Measurements from ENCODE around the gene WDR43. TPM values are rescaled to one million over a fixed set of nuclear protein-coding genes. Genes with fewer than 3 reads are reported as not detected.

WDR43 gene
- total RNA-seq, 2 experiments from 2014 or later = 62.4 to 73.2 TPM

DNA sequence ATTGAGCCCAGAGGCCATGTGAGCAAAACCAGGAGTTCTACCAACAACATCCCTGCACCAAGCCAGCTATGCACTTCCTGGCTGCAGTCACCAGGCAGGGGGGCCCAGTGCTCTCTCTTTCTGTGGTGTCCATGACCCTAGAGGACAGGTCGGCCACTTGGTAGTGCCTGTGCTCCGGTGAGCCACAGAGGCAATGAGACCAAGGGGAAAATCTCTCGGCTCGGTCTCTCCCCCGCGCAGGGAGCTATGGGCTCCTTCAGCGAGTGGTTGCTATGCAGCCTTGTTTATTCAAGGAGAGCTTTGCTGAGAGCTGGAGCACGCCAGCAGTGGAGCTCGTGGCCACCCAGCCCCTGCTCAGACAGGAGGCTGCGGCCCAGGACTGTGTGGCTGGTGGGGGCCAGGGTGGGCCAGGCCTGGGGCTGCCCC is 86.6 kb downstream of the WDR43 start, which contains the start of gene TOGARAM2:
Gene TOGARAM2, plus strand, starts transcription at position 283 of the 426 bp plus-strand sequence. CDS start 13,537 bp downstream, outside the sequence.
- Histone ChIP-seq H3K36me3 (ENCODE audit: insufficient read depth, low read length) (no peaks in the 10 kb centered on the region), H3K27ac (ENCODE audit: low read depth in 1 of 2, low read length in 2 of 2) (no peak within 1 kb of the TSS), H3K9me3 (ENCODE audit: control insufficient read depth in 1 of 2, insufficient read depth in 1 of 2, low read length in 2 of 2) (no peaks in the 10 kb centered on the region), H3K4me3 (ENCODE audit: low read length) (no peak within 1 kb of the TSS), H3K4me1 (ENCODE audit: insufficient read depth, low read length) (no peaks in the 10 kb centered on the region), H3K27me3 (ENCODE audit: control insufficient read depth in 1 of 2, insufficient read depth in 2 of 2, low read length in 2 of 2) (no peaks in the 10 kb centered on the region)
- ChIA-PET CTCF (no interaction called here), POLR2A (no interaction called here)
- Mint-ChIP-seq H3K27me3 (no peaks in the 10 kb centered on the region), H3K4me3 (no peak within 1 kb of the TSS), H3K9me3 (no peaks in the 10 kb centered on the region), H3K36me3 (ENCODE audit: low read depth) (no peaks in the 10 kb centered on the region), H3K27ac (no peak within 1 kb of the TSS), H3K4me1 (ENCODE audit: low read depth) (no peaks in the 10 kb centered on the region)
- ATAC-seq (ENCODE audit: poor library complexity) = no peak
- DNase-seq = no peak
- intact Hi-C loops (cut with DNase I, micrococcal nuclease) = no loop called here
- TF ChIP-seq, protein P1, sequence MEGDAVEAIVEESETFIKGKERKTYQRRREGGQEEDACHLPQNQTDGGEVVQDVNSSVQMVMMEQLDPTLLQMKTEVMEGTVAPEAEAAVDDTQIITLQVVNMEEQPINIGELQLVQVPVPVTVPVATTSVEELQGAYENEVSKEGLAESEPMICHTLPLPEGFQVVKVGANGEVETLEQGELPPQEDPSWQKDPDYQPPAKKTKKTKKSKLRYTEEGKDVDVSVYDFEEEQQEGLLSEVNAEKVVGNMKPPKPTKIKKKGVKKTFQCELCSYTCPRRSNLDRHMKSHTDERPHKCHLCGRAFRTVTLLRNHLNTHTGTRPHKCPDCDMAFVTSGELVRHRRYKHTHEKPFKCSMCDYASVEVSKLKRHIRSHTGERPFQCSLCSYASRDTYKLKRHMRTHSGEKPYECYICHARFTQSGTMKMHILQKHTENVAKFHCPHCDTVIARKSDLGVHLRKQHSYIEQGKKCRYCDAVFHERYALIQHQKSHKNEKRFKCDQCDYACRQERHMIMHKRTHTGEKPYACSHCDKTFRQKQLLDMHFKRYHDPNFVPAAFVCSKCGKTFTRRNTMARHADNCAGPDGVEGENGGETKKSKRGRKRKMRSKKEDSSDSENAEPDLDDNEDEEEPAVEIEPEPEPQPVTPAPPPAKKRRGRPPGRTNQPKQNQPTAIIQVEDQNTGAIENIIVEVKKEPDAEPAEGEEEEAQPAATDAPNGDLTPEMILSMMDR (IDR thresholded peaks at IDR 0.05) = no peak

DNA sequence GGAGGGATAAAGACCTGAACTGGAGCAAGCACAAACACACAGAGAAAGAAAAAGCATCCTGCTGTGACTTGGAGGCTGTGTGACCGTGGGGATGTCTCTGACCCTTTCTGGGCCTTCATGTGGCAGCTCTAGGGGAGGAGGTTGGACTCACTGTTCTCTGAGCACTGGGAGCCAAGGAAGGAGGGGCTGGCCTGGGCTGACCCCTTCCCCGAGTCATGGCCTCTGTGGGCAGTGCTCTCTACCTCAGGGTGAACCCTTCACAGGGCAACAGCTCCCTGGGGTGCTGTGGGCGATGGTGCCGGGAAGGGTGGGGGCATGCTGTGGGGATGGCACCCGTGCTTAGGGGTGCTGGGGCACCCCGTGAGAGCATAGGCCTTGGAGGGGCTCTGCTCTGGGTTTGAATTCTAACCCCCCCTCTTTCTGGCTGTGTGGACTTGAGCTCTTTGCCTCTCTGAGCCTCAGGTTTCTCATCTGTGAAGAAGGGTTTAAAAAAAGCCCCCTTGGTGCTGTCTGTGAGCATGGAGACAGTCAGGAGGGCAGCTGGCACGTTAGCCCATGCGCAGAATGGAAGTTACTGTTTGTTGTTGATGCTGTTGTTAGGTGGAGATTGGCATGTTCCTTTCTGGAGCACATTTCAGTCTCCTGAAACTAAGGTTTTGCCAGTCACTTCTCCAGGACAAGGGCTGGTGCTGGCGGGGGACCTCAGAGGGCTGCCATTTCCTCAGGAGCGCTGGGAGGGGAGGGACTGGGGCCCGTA is 87.3 kb downstream of the WDR43 start:
- H3K36me3 Mint-ChIP-seq (ENCODE audit: low read depth) = no peaks in the 10 kb centered on the region
- TF ChIP-seq, protein P1 (IDR thresholded peaks at IDR 0.05) = no peak
- no peaks in the 10 kb centered on the region for H3K9me3 Mint-ChIP-seq
- intact Hi-C loops (cut with DNase I, micrococcal nuclease) = no loop called here
- POLR2A ChIA-PET = no interaction called here
- CTCF ChIA-PET = no interaction called here
- H3K27ac Mint-ChIP-seq = no peak overlapping the region
- Histone ChIP-seq H3K27ac (ENCODE audit: low read depth in 1 of 2, low read length in 2 of 2) (no peak overlapping the region), H3K9me3 (ENCODE audit: control insufficient read depth in 1 of 2, insufficient read depth in 1 of 2, low read length in 2 of 2) (no peaks in the 10 kb centered on the region), H3K4me1 (ENCODE audit: insufficient read depth, low read length) (no peaks in the 10 kb centered on the region), H3K4me3 (ENCODE audit: low read length) (no peak overlapping the region), H3K27me3 (ENCODE audit: control insufficient read depth in 1 of 2, insufficient read depth in 2 of 2, low read length in 2 of 2) (no peaks in the 10 kb centered on the region), H3K36me3 (ENCODE audit: insufficient read depth, low read length) (no peaks in the 10 kb centered on the region)
- no peak for DNase-seq
- no peaks in the 10 kb centered on the region for H3K27me3 Mint-ChIP-seq
- no peak for ATAC-seq (ENCODE audit: poor library complexity)
- no peak overlapping the region for H3K4me3 Mint-ChIP-seq
- H3K4me1 Mint-ChIP-seq (ENCODE audit: low read depth) = no peaks in the 10 kb centered on the region

DNA sequence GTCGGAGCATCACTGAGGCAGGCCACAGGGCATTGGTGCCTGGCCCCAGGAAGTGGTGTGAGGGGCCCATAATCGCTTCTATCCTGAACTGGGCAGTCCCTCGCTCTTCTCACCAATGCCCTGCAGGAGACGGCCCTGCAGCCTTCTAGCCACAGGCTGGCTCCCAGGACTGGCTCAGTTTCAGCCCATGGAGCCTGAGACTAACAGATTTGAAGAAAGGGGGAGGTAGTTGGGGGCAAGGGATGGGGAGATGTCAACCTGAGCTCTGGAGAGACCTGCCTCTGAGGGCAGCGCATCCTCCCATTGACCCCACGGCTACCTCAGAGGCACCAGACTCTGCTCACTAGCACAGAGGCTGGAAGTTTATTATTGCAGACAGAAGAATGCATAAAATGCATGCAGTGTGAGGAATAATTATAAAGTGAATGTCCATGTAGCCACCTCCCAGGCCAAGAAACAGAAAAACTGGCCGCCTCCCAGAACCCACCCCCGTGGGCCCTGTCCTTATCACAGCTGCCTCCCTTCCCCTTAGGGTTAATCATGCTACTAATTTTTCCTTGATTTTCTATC is 88.0 kb downstream of the WDR43 start:
- H3K9me3 Mint-ChIP-seq = no peaks in the 10 kb centered on the region
- ChIA-PET CTCF (no interaction called here), POLR2A (no interaction called here)
- Histone ChIP-seq H3K4me3 (ENCODE audit: low read length) (no peak overlapping the region), H3K27ac (ENCODE audit: low read depth in 1 of 2, low read length in 2 of 2) (no peak overlapping the region), H3K9me3 (ENCODE audit: control insufficient read depth in 1 of 2, insufficient read depth in 1 of 2, low read length in 2 of 2) (no peaks in the 10 kb centered on the region), H3K4me1 (ENCODE audit: insufficient read depth, low read length) (no peaks in the 10 kb centered on the region), H3K27me3 (ENCODE audit: control insufficient read depth in 1 of 2, insufficient read depth in 2 of 2, low read length in 2 of 2) (no peaks in the 10 kb centered on the region), H3K36me3 (ENCODE audit: insufficient read depth, low read length) (no peaks in the 10 kb centered on the region)
- no peaks in the 10 kb centered on the region for H3K4me1 Mint-ChIP-seq (ENCODE audit: low read depth)
- no peak for ATAC-seq (ENCODE audit: poor library complexity)
- no peaks in the 10 kb centered on the region for H3K36me3 Mint-ChIP-seq (ENCODE audit: low read depth)
- H3K4me3 Mint-ChIP-seq = no peak overlapping the region
- no peaks in the 10 kb centered on the region for H3K27me3 Mint-ChIP-seq
- TF ChIP-seq, protein P1 (IDR thresholded peaks at IDR 0.05) = no peak
- intact Hi-C loops (cut with DNase I, micrococcal nuclease) = no loop called here
- H3K27ac Mint-ChIP-seq = no peak overlapping the region
- no peak for DNase-seq
